Measurements from ENCODE around the gene OR9A2. TPM values are rescaled to one million over a fixed set of nuclear protein-coding genes. Genes with fewer than 3 reads are reported as not detected.

The OR9A2 gene
- total RNA-seq (2022) (not detected in 2 replicates), Bru-seq, nascent RNA (percentile 34 among the genes with signal in this experiment), BruChase-seq, experiment 1, labeled RNA remaining after a 2-hour chase (percentile 41 among the genes with signal in this experiment), BruChase-seq, experiment 2, labeled RNA remaining after a 6-hour chase (not detected)
- long read RNA-seq = 0 reads

GRCh38 chr7:143027032-143027431 is at the start of gene OR9A2:
Gene OR9A2, minus strand, starts transcription at chr7:143027132. Its CDS starts 0 bp downstream, at chr7:143027132.
- no peaks in the 10 kb centered on the region for H3K4me1 ChIP-seq
- H3K9me3 ChIP-seq = no peaks in the 10 kb centered on the region
- H3K36me3 ChIP-seq (ENCODE audit: control insufficient read depth, insufficient read depth, low read length) = no peaks in the 10 kb centered on the region
- CTCF ChIA-PET = no interaction called here
- H3K4me3 Mint-ChIP-seq (ENCODE audit: unreplicated experiment) = no peak within 1 kb of the TSS
- DNase-seq = no peak
- POLR2A ChIA-PET = no interaction called here
- BruUV-seq (replicated peaks) = no TSS peak
- H3K27me3 ChIP-seq (replicated peaks; ENCODE audit: control insufficient read depth, insufficient read depth, low read length) = no peaks in the 10 kb centered on the region
- H3K4me3 ChIP-seq (ENCODE audit: low read depth, low read length) = no peak within 1 kb of the TSS
- no peak for TF ChIP-seq CTCF (IDR thresholded peaks at IDR 0.05; ENCODE audit: insufficient read depth in 1 of 2, low read depth in 1 of 2, low read length in 1 of 2, severe bottlenecking in 1 of 2, unreplicated experiment in 1 of 2)
- no peak within 1 kb of the TSS for H3K27ac Mint-ChIP-seq (ENCODE audit: unreplicated experiment)
- intact Hi-C loops (cut with micrococcal nuclease; ENCODE audit: unreplicated experiment) = no loop called here
- no peaks in the 10 kb centered on the region for H3K4me1 Mint-ChIP-seq (ENCODE audit: low read depth, unreplicated experiment)
- no peaks in the 10 kb centered on the region for H3K36me3 Mint-ChIP-seq (ENCODE audit: insufficient read depth, unreplicated experiment)
- H3K27me3 Mint-ChIP-seq (ENCODE audit: insufficient read depth, unreplicated experiment) = peaks cover 7% of the 10 kb centered on the region
- no peaks in the 10 kb centered on the region for H3K9me3 Mint-ChIP-seq (ENCODE audit: unreplicated experiment)

GRCh38 chr7:143074141-143074540 is 47.2 kb upstream of the OR9A2 start:
- no peak for TF ChIP-seq CTCF (IDR thresholded peaks at IDR 0.05; ENCODE audit: insufficient read depth in 1 of 2, low read depth in 1 of 2, low read length in 1 of 2, severe bottlenecking in 1 of 2, unreplicated experiment in 1 of 2)
- no peaks in the 10 kb centered on the region; the same call in 1 of the 2 replicates for H3K9me3 ChIP-seq
- Mint-ChIP-seq H3K27me3 (ENCODE audit: insufficient read depth, unreplicated experiment) (peaks cover 8% of the 10 kb centered on the region), H3K9me3 (ENCODE audit: unreplicated experiment) (peaks cover 9% of the 10 kb centered on the region), H3K4me1 (ENCODE audit: low read depth, unreplicated experiment) (no peaks in the 10 kb centered on the region), H3K36me3 (ENCODE audit: insufficient read depth, unreplicated experiment) (no peaks in the 10 kb centered on the region), H3K27ac (ENCODE audit: unreplicated experiment) (no peak overlapping the region), H3K4me3 (ENCODE audit: unreplicated experiment) (no peak overlapping the region)
- BruUV-seq (replicated peaks) = no TSS peak
- intact Hi-C loops (cut with micrococcal nuclease; ENCODE audit: unreplicated experiment) = no loop called here
- no peak for DNase-seq
- no peak overlapping the region for H3K4me3 ChIP-seq (ENCODE audit: low read depth, low read length)
- no peaks in the 10 kb centered on the region for H3K36me3 ChIP-seq (ENCODE audit: control insufficient read depth, insufficient read depth, low read length)
- ChIA-PET CTCF (no interaction called here), POLR2A (no interaction called here)
- H3K27me3 ChIP-seq (replicated peaks; ENCODE audit: control insufficient read depth, insufficient read depth, low read length) = no peaks in the 10 kb centered on the region
- no peaks in the 10 kb centered on the region for H3K4me1 ChIP-seq

- H3K4me3 ChIP-seq (ENCODE audit: low read depth, low read length) = no peak overlapping the region
- H3K27me3 ChIP-seq (replicated peaks; ENCODE audit: control insufficient read depth, insufficient read depth, low read length) = no peaks in the 10 kb centered on the region
- POLR2A ChIA-PET = no interaction called here
- H3K36me3 Mint-ChIP-seq (ENCODE audit: insufficient read depth, unreplicated experiment) = no peaks in the 10 kb centered on the region
- DNase-seq = no peak
- H3K4me1 Mint-ChIP-seq (ENCODE audit: low read depth, unreplicated experiment) = no peaks in the 10 kb centered on the region
- H3K9me3 ChIP-seq = no peaks in the 10 kb centered on the region; the same call in 1 of the 2 replicates
- intact Hi-C loops (cut with micrococcal nuclease; ENCODE audit: unreplicated experiment) = no loop called here
- BruUV-seq (replicated peaks) = no TSS peak
- H3K4me1 ChIP-seq = no peaks in the 10 kb centered on the region
- no peak for TF ChIP-seq CTCF (IDR thresholded peaks at IDR 0.05; ENCODE audit: insufficient read depth in 1 of 2, low read depth in 1 of 2, low read length in 1 of 2, severe bottlenecking in 1 of 2, unreplicated experiment in 1 of 2)
- CTCF ChIA-PET = no interaction called here
- no peak overlapping the region for H3K4me3 Mint-ChIP-seq (ENCODE audit: unreplicated experiment)
- H3K9me3 Mint-ChIP-seq (ENCODE audit: unreplicated experiment) = peaks cover 9% of the 10 kb centered on the region
- no peak overlapping the region for H3K27ac Mint-ChIP-seq (ENCODE audit: unreplicated experiment)
- no peaks in the 10 kb centered on the region for H3K36me3 ChIP-seq (ENCODE audit: control insufficient read depth, insufficient read depth, low read length)
- H3K27me3 Mint-ChIP-seq (ENCODE audit: insufficient read depth, unreplicated experiment) = peaks cover 8% of the 10 kb centered on the region
Observed at GRCh38 chr7:143073556-143073955, 46.6 kb upstream of the OR9A2 start.

Measured in Caco-2 (cell line).